HG03095 (cell line): ENCODE measurements around the gene MAN1A1.
"Not testable (repeated sequence)": the region's sequence is repeated elsewhere in the genome, so short reads cannot be mapped to it uniquely, and the experiment has no call there.

Experiments used
- ATAC-seq: cut with Tn5 transposase; IDR thresholded peaks from one replicate; pipeline ENCODE4 v1.9.1; 2021; ENCODE audit warnings: moderate library complexity; ENCODE audit not compliant: unreplicated experiment

The MAN1A1 gene

GRCh38 chr6:119349361-119350201, at the start of gene MAN1A1:
TSS of gene MAN1A1 (minus strand) at chr6:119349761. CDS start at chr6:119349065, 696 bp downstream.
- peak; percentile 77 for ATAC-seq

DNA sequence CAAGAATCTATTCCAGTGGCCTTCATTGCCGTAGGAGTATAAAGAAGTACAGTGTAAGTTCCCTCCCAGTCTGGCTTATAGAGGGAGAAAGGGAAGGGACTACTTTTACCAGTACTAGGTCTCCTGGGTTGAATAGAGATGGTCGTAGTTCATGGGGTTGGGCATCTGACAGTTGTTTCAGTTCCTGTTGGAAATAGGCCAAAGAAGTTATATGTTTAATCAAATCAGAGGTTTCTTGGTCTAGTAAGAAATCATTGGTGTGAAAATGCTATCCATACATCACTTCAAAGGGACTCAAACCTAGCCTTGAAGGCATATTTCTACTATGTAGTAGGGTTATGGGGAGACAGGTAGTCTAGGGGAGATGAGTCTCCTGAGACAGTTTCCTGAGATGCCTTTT, 45.6 kb upstream of the MAN1A1 start:
- ATAC-seq, result no peak

DNA sequence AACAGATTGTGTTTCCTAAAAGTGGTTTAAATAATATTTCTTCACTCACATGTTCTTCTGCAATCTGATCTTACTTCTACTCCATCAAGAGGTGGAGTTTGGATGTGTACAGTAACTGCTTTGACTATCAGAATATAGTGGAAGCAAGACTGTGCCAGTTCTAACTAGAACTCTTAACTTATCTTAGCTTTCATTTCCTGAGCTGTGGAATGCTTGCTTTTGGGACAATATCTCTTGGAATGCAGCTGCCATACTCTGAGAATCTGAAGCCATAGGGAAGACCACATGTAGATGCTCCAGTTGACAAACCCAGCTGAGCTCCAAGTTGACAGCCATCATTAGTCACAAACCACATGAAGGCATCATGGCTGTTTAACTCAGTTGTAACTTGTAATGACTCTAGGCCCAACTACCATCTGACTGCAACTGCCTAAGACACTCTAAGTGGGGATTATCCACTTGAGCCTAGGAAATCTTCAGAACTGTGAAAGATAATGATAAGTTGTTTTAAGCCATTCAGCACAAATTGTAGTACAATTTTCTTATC, 40.8 kb upstream of the MAN1A1 start:
- no peak for ATAC-seq

DNA sequence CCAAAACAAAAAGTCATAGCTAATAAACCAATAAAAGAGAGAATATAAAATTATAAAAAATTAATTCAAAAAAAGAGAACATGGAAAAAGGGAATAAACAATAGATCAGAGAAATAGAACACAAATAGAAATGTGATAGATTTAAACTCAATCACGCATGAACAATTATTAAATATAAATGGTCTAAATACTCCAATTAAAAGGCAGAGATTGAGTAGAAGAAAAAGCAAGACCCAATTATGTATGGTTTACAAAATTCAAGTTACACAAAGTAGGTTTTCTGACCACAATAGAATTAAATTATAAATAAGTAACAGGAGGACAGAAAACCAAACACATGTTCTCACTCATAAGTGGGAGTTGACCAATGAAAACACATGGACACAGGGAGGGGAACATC, 36.4 kb upstream of the MAN1A1 start:
- ATAC-seq, result no peak

GRCh38 chr6:119384444-119384843, 34.9 kb upstream of the MAN1A1 start:
- ATAC-seq, result no peak

GRCh38 chr6:119379809-119380208, 30.2 kb upstream of the MAN1A1 start:
- ATAC-seq, result no peak

DNA sequence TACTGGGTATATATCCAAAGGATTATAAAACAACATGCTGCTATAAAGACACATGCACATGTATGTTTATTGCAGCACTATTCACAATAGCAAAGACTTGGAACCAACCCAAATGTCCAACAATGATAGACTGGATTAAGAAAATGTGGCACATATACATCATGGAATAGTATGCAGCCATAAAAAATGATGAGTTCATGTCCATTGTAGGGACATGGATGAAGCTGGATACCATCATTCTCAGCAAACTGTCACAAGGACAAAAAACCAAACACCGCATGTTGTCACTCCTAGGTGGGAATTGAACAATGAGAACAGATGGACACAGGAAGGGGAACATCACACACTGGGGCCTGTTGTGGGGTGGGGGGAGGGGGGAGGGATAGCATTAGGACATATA, 27.5 kb upstream of the MAN1A1 start:
- not testable (repeated sequence) for ATAC-seq

- no peak for ATAC-seq
These were observed 20.5 kb upstream of the MAN1A1 start for GRCh38 chr6:119370080-119370479.

DNA sequence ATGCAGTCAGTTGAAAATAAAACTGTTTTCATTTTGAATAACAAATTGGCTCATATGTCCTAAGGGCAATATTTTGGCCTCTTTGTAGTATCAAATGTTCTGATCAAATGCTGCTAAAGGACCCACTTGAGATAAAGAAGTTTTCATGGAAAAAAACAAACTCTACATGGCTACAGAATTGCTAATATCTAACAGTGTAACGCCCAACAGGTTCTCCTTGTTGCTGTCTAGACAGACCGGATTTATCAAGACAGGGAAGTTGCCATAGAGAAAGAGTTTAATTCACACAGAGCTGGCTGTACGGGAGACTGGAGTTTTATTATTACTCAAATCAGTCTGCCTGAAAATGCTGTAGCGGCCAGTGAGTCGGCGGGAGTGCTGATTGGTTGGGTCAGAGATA, 19.4 kb upstream of the MAN1A1 start:
- ATAC-seq, result no peak

DNA sequence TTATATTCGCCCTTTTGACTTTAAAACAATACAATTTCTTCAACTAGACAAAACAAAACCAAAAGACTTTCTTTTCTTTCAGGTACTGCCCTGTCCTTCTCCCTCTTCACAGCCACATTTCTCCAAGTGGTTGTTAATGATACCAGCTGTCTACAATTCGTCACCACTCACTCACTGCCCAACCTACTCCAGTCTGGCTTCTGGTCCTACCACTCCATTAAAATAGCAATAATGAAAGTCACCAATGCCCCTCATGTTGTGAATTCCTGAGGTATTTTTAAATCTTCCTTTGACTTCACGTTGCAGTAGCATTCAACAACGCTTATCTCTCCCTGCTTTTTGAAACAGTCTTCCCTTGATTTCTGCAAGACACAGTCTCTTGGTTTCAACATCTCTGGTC, 11.6 kb upstream of the MAN1A1 start:
- ATAC-seq, result no peak

DNA sequence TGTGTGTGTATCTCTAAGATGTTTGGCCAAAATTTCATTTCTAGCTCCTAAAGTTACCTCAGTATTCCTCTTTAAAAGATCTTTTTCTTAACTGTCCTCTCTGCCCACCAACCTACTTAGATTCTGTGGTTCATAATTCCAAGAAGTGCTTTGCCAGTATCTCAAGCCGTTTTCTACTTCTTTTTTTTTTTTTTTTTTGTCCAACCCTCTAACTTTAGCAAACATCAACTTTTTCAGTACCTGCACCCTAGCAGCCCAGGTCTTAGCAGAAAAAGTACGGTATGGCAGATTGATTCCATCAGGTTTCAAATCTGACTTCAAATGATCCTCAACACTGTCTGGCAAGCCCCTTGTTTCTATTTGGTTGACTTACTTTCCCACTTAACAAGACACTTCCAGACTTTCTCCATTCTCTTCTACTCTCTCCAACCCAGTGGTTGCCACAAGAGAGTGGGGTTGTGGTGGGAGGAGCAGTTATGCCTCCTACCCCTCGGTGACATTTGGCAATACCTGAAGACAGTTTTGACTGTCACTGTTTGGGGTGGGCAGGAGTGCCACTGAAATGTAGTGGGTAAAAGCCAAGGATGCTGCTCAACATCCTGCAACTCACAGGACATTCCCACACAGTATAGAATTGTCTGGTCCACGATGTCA, 10.8 kb upstream of the MAN1A1 start:
- no peak for ATAC-seq

DNA sequence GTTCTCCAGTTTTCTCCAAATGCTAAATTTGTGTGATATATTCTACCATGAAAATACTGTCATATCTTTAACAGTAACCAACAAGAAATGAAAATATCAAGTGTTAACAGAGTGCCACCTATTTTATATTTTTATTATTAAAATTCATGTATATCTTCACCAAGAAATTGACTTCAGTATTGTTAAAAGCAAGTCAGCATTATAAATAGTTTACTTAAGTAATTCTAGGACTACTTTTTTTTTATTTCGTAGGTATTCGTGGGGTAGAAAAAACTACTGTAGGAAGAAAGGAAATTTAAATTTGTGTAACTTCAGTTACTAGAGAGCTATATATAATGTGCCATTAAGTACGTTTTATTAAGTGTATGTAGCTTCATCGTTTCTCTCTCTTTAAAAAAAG, 6.3 kb upstream of the MAN1A1 start:
- no peak for ATAC-seq

DNA sequence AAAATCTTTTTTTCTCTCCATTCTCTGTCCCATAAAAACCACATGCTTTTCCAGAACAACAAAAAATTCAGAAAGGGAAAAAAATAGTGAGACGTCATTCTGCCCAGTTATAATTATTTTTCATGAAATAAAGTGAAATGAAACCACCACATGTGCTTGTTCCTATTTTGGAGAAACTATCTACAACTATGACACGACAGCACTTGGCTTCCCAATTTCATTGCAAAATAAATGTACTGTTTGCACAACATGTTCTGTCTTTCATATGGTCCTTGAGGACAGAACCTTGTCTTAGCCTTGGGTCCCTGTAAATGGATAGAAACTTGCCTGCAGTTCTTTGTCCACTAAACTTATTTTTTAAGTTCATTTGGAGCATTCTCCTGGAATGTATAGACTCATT, 5.6 kb upstream of the MAN1A1 start:
- no peak for ATAC-seq

- no peak for ATAC-seq
These were observed 4.1 kb upstream of the MAN1A1 start for GRCh38 chr6:119353696-119354095.

GRCh38 chr6:119352001-119352400, 2.4 kb upstream of the MAN1A1 start:
- no peak for ATAC-seq

DNA sequence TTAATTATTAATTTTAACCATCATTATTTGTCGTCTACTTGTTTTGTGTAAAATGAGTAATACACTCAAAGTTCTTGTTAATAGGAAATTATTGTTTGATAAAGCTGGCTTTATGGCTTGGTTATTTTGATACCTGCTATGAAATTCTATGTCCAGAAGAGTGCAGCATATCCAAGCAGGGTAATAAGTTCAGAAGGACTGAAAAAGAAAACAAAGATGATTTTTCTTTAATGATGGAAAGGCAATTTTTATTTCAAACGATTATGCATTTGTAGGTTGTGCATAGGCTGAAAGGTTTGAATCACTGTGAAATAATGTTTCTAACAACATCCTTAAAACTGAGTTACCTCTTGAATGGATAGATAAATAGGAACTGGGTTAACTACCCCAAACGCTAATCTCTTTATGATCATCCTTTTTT, 1.4 kb upstream of the MAN1A1 start:
- no peak for ATAC-seq

DNA sequence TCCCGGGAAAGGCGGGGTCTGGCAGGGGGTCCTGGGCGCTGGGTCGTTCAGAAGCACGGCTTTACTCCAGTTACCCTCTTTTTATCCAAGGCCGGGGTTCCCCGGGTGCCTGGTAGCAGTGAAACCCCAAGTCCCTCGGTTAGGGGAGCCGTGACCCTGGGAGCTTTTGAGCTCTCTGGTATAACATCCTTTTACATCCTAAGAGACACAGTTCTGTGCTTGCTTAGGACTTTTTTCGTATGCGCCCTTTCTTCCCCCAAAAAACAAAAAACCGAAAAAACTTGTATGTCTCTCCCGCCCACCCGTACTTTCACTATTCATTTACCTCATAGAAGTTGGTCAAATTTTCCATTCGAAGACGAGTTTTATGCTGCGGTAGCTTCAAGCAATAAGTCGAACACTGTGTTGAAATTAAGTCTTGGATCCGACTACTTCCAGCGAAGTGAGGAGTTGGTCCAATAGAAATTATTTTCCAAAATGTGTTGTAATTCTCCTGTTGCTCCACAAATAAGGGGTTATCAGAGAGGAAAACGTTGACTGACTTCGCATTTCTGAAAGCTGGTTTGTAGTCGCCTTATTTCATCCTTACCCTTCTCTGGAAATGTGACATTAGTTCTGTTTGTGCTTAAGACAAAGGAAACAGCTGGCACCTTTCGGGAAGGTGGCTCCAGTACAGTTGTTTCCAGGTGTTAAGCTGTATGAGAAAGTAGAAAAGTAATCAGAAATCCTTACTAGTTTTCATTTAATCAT, 816 bp upstream of the MAN1A1 start:
- ATAC-seq, result peak; percentile 10

GRCh38 chr6:119348748-119349360, 707 bp downstream of the MAN1A1 start:
- peak; percentile 0 for ATAC-seq

DNA sequence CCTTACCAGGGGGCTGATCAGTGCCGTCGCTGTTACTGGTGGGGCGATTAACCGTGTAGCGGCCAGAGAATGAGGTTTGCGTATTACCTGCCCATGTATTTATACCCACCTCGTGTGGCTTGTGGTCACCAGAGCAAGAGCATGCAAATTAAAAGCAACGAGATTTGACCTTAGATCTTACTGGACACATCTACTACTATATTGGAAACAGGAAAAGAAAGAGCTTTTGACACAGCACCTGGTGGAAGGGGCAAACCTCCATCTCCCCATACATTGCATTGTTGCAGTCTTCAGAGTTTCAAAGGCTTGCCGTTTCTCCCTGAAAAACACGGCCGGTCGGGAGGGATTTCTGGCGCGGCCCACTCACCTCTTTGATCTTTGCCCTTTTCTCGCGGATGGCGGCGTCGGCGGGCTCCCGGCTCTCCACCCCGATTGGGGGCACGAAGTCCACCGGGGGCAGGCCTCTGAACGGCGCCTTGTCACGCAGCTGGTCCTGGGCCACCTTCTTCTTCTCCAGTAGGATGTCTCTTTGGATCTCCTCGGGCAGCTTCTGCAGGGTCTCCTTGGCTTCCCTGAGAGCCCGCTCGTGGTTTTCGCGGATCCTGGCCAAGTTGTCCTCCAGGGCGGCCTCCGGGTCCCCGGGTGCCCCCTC, 1.3 kb downstream of the MAN1A1 start:
- peak; percentile 27 for ATAC-seq

GRCh38 chr6:119347466-119348095, 2.0 kb downstream of the MAN1A1 start:
- peak; percentile 20 for ATAC-seq
